Cardiac muscle cell (in vitro differentiated cells and primary cell): Measurements from ENCODE around the gene TMEM121. TPM values are rescaled to one million over a fixed set of nuclear protein-coding genes. Genes with fewer than 3 reads are reported as not detected.

ENCODE experiments used
- DNase-seq, 2 donors: peaks; one replicate each; pipeline versions ENCODE4 v3.0.0 to v3.0.0-alpha.2; 2010 to 2017; ENCODE audit warnings: low read depth in 1 of 2, low spot score in 1 of 2
- H3K27ac ChIP-seq: fragments of 200-600 bp; sonication (generic); 2 replicates; pipeline ENCODE4 v1.5.1; 2016
- H3K27me3 ChIP-seq: fragments of 200-600 bp; sonication (generic); 2 replicates; pipeline ENCODE4 v1.6.0; 2016; ENCODE audit warnings: control low read depth
- H3K36me3 ChIP-seq: fragments of 200-600 bp; sonication (generic); 2 replicates; pipeline ENCODE4 v1.5.1; 2016; ENCODE audit warnings: control low read depth
- H3K4me1 ChIP-seq: fragments of 200-600 bp; sonication (generic); 2 replicates; pipeline ENCODE4 v1.8.1; 2017; ENCODE audit warnings: low read depth, mild to moderate bottlenecking, mixed run types
- H3K4me3 ChIP-seq: fragments of 200-600 bp; sonication (generic); 2 replicates; pipeline ENCODE4 v1.5.1; 2016; ENCODE audit warnings: mild to moderate bottlenecking
- H3K9me3 ChIP-seq: fragments of 200-600 bp; sonication (generic); 2 replicates; pipeline ENCODE4 v1.5.1; 2017; ENCODE audit warnings: low read depth, mild to moderate bottlenecking, control low read depth
- polyA plus RNA-seq: library from polyadenylated mRNA; unstranded; fragments of >200 nt; fragmentation: Nextera tagmentation; extraction: Ambion mirVana; gene quantifications from 2 replicates; pipeline ENCODE4 v1.2.1, GENCODE V29; 2016
- total RNA-seq: library from RNA; depleted of rRNA; stranded (reverse); fragments of >200 nt; gene quantifications from 2 replicates; pipeline ENCODE4 v1.2.3, GENCODE V29; 2016
- TF ChIP-seq, protein P1 (sequence below): IDR thresholded peaks from 2 replicates; pipeline ENCODE4 v1.5.1; 2012; ENCODE audit warnings: low read depth, mild to moderate bottlenecking, low read length

TMEM121 gene
- total and polyA plus RNA-seq, 2 experiments from 2014 or later, result 4.4 to 8.8 TPM

DNA sequence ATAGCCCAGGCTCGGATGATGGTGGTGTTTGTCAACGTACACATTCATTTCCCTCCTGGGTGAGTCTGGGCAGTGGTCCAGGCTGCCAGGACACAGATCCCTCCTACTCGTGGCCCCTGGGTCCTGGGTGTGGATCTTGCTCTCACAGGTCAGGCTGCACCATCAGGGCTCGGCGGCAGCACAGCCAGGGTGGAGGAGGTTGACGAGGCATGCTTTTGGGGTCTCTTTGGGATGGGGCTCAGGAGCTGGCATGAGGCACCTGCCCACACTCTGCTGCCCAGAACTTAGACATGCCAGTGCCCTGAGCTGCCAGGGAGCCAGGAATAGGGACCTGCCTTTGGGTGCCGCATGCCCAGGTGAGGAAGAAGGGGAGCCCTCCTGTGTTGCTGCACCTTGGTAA, 9.7 kb downstream of the TMEM121 start:
- H3K27ac ChIP-seq, result no peak overlapping the region
- H3K36me3 ChIP-seq, result no peaks in the 10 kb centered on the region
- DNase-seq, result no peak
- H3K4me3 ChIP-seq, result no peak overlapping the region
- H3K4me1 ChIP-seq, result no peaks in the 10 kb centered on the region
- H3K9me3 ChIP-seq, result no peaks in the 10 kb centered on the region
- H3K27me3 ChIP-seq, result no peaks in the 10 kb centered on the region
- TF ChIP-seq, protein P1, sequence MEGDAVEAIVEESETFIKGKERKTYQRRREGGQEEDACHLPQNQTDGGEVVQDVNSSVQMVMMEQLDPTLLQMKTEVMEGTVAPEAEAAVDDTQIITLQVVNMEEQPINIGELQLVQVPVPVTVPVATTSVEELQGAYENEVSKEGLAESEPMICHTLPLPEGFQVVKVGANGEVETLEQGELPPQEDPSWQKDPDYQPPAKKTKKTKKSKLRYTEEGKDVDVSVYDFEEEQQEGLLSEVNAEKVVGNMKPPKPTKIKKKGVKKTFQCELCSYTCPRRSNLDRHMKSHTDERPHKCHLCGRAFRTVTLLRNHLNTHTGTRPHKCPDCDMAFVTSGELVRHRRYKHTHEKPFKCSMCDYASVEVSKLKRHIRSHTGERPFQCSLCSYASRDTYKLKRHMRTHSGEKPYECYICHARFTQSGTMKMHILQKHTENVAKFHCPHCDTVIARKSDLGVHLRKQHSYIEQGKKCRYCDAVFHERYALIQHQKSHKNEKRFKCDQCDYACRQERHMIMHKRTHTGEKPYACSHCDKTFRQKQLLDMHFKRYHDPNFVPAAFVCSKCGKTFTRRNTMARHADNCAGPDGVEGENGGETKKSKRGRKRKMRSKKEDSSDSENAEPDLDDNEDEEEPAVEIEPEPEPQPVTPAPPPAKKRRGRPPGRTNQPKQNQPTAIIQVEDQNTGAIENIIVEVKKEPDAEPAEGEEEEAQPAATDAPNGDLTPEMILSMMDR, result no peak

DNA sequence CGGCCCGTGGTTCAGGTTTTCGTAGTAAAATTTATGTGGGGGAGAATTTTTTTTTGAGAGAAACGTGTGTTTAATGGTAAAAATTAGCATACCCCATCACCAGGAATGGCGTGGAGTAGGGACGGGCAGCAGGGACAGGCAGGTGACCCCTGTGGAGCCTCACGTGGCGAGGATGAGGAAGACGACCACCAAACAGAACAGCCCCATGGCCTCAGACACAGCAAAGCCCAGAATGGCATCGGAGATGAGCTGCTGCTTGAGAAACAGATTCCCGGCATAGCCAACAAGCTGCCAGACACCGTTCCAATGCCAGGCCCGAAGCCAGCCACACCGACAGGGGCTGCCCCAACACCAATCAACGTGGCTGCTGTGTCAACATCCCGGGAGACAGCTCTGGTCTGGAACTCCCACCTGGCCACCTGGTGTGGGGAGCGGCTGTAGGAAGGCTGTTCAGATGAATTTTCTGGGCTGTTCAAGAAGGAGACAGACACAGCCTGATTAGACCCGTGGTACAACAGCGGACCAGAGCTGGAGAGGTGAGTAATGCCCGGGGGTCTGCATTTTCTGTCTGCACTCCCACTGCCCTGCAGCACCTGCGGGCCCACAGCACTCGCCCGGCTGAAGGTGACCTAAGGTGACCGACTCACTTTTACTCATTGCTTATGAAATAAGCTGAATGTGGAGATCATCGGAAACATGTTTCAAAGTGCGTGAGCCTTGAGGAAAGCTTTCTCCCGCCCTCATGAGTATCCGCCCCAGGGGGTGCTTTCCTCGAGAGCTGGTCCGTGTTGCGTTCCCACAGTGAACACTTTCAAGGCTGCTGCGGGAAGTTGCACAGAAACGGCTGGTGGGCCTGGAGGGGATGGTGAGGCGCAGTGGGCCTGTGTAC, 10.6 kb downstream of the TMEM121 start:
- Histone ChIP-seq H3K9me3 (no peaks in the 10 kb centered on the region), H3K36me3 (no peaks in the 10 kb centered on the region), H3K27ac (no peak overlapping the region), H3K27me3 (no peaks in the 10 kb centered on the region), H3K4me1 (no peaks in the 10 kb centered on the region), H3K4me3 (no peak overlapping the region)
- DNase-seq, result no peak
- TF ChIP-seq, protein P1, result no peak

DNA sequence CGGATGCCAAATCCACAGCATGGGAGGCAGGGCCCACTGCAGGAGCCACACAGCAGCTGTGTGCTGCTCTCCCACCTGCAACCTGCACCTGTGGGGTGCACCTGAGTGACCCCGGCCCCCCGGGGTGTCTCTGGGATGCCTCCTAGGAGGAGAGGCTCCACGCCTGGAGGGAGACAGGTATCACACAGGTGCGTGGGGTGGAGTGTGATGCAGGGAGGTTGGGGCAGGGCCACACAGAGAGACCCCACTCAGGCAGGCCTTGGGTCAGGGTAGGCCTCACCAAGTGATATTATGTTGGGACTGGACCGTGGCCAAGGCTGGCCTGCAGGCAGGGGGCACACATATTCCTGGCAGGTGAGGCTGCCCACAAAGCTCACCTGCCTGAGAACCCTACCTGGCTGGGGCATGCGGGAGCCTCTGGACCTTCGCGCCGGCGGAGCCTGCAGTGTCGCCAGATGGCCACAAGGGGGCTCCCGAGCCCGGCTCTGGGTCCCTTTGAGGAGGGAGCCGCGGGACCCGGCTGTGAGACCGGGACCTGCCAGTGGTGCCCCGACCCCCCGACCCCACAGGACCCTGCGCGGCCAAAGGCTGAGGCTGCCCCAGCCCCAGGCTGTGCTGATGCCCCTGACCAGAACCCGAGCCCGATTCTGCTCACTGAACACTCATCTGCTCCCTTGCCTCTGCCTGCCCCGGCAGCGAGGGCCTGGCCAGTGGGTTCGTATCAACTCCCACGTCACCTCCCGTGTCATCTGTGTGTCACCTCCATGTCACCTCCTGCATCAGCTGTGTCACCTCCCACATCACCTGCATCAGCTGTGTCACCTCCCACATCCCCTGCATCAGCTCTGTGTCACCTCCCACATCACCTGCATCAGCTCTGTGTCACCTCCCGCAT, 11.4 kb downstream of the TMEM121 start:
- H3K4me1 ChIP-seq, result no peaks in the 10 kb centered on the region
- TF ChIP-seq, protein P1, result peak; percentile 91
- H3K36me3 ChIP-seq, result no peaks in the 10 kb centered on the region
- no peak overlapping the region for H3K27ac ChIP-seq
- no peaks in the 10 kb centered on the region for H3K9me3 ChIP-seq
- no peak overlapping the region for H3K4me3 ChIP-seq
- H3K27me3 ChIP-seq, result no peaks in the 10 kb centered on the region
- peak in 1 of 2 donors; percentile 19 for DNase-seq

DNA sequence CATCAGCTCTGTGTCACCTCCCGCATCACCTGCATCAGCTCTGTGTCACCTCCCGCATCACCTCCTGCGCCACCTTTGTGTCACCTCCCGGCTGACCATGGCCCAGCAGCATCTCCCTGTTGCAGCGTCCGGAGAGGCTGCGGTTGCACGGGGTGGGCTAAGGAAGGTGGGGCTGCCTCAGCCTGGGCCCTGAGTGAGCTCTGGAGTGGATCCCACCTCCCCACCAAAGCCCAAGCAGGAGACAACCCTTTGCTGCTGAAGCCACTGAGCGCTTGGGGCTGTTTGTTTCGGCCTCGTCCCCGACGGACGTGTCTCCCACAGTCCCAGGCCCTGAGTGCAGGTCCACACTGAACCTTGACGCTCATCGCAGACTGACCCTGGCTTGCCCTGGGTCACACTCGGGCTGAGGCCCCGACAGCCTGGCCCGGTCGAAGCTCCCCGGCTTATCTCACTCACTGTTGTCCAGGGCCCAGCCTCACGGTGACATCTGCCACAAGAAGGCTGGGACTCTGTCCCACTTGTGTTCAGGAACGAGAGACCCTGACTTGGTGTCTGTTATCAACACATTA, 12.2 kb downstream of the TMEM121 start:
- Histone ChIP-seq H3K4me1 (no peaks in the 10 kb centered on the region), H3K4me3 (no peak overlapping the region), H3K27ac (no peak overlapping the region), H3K36me3 (no peaks in the 10 kb centered on the region), H3K27me3 (no peaks in the 10 kb centered on the region), H3K9me3 (no peaks in the 10 kb centered on the region)
- TF ChIP-seq, protein P1, result no peak
- no peak for DNase-seq

DNA sequence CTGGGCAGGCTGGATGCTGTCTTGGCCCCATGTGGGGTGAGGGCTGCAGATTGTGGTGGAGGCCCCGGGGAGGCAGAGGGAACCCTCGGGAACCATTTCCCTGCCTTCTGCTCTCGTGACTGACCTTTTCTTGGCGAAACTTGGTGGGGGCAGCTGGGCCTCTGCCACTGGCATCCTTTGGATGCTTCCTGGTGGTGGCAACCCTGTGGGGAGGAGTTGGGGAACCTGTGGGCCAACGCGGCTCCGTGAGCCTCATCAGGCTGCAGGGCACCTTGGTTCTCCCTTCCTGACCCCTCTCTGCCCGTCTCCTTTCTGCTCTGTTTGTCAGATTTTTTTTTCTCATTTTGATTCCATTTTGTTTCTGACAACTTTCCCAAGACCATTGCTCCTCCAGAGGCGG, 14.4 kb downstream of the TMEM121 start:
- Histone ChIP-seq H3K27ac (no peak overlapping the region), H3K4me1 (no peaks in the 10 kb centered on the region), H3K27me3 (no peaks in the 10 kb centered on the region), H3K9me3 (no peaks in the 10 kb centered on the region), H3K4me3 (no peak overlapping the region), H3K36me3 (no peaks in the 10 kb centered on the region)
- DNase-seq, result no peak
- TF ChIP-seq, protein P1, result no peak
